PC-9 (cell line): ENCODE results near the gene CDH15. TPM values are rescaled to one million over a fixed set of nuclear protein-coding genes. Genes with fewer than 3 reads are reported as not detected.

Experiments used
- BruUV-seq: library from RNA; stranded (reverse); fragments of 400-500 nt; replicated peaks from 2 replicates; lab custom pipeline; 2021; lab: Mats Ljungman, UMichigan
- CTCF ChIA-PET: fragments of 300-600 bp; sonication (Branson Sonifier 250); formaldehyde crosslinking; loops from one replicate; lab custom pipeline; 2022; ENCODE audit warnings: antibody characterized with exemption; lab: Charles Lee
- POLR2A ChIA-PET: fragments of 300-600 bp; sonication (Branson Sonifier 250); formaldehyde crosslinking; loops from one replicate; lab custom pipeline; 2022; ENCODE audit warnings: antibody characterized with exemption; ENCODE audit not compliant: unreplicated experiment; lab: Charles Lee
- DNase-seq, 2 experiments: peaks; one replicate each; pipeline versions ENCODE4 v3.0.0 to v3.0.0-alpha.2; 2015 to 2022; ENCODE audit warnings: mixed read lengths in 1 of 2
- H2AFZ ChIP-seq: fragments of 200-600 bp; sonication (generic); 2 replicates; pipeline ENCODE4 v1.8.1; 2017; ENCODE audit warnings: antibody characterized with exemption
- H3F3A ChIP-seq: fragments of 200-600 bp; sonication (generic); 2 replicates; pipeline ENCODE4 v1.8.1; 2017; ENCODE audit warnings: antibody characterized with exemption, mild to moderate bottlenecking, low read depth; ENCODE audit not compliant: insufficient read depth
- H3K27ac ChIP-seq: fragments of 200-600 bp; sonication (generic); 2 replicates; pipeline ENCODE4 v1.6.1; 2016; ENCODE audit warnings: mixed run types
- H3K27me3 ChIP-seq: fragments of 200-600 bp; sonication (generic); 2 replicates; pipeline ENCODE4 v1.6.1; 2016; ENCODE audit warnings: low read depth, mixed run types; ENCODE audit not compliant: insufficient read depth
- H3K36me3 ChIP-seq: fragments of 200-600 bp; sonication (generic); 2 replicates; pipeline ENCODE4 v1.6.1; 2016; ENCODE audit warnings: low read depth, mixed run types
- H3K4me1 ChIP-seq: fragments of 200-600 bp; sonication (generic); replicated peaks from 2 replicates; pipeline ENCODE4 v1.6.1; 2016; ENCODE audit warnings: mixed run types; ENCODE audit not compliant: insufficient read depth
- H3K4me2 ChIP-seq: fragments of 200-600 bp; sonication (generic); 2 replicates; pipeline ENCODE4 v1.6.1; 2017; ENCODE audit warnings: mixed run types
- H3K4me3 ChIP-seq: fragments of 200-600 bp; sonication (generic); 2 replicates; pipeline ENCODE4 v1.6.1; 2016; ENCODE audit warnings: mixed run types
- H3K79me2 ChIP-seq: fragments of 200-600 bp; sonication (generic); 2 replicates; pipeline ENCODE4 v1.6.1; 2017; ENCODE audit warnings: low read depth, mixed run types
- H3K9me2 ChIP-seq: fragments of 200-600 bp; sonication (generic); 2 replicates; pipeline ENCODE4 v1.8.1; 2017; ENCODE audit warnings: mild to moderate bottlenecking; ENCODE audit not compliant: insufficient read depth
- H3K9me3 ChIP-seq: fragments of 200-600 bp; sonication (generic); 2 replicates; pipeline ENCODE4 v1.8.1; 2016; ENCODE audit warnings: low read depth; ENCODE audit not compliant: insufficient read depth
- H4K20me1 ChIP-seq: fragments of 200-600 bp; sonication (generic); 2 replicates; pipeline ENCODE4 v1.8.1; 2017; ENCODE audit not compliant: insufficient read depth
- CTCF ChIP-seq: fragments of 200-600 bp; sonication (generic); conservative IDR thresholded peaks from 2 replicates; pipeline ENCODE4 v1.6.1; 2017; ENCODE audit warnings: mixed run types, antibody characterized with exemption, mild to moderate bottlenecking, moderate library complexity
- EZH2 ChIP-seq: fragments of 200-600 bp; sonication (generic); IDR thresholded peaks from 2 replicates; pipeline ENCODE4 v1.8.0; 2017; ENCODE audit warnings: antibody characterized with exemption, low read depth
- intact Hi-C: fragments of 100-400 bp; cut with micrococcal nuclease; formaldehyde crosslinking; loops from one replicate; pipeline ENCODE4 v1.10.0; 2022; ENCODE audit not compliant: unreplicated experiment
- total RNA-seq: library from RNA; stranded (reverse); gene quantifications from 2 replicates; pipeline ENCODE4 v1.2.3, GENCODE V29; 2021

The CDH15 gene
- total RNA-seq, 1 experiment from 2014 or later = not detected

GRCh38 chr16:89193576-89194293 lies 22.2 kb downstream of the CDH15 start:
- Histone ChIP-seq H2AFZ (no peak overlapping the region), H3K4me3 (no peak overlapping the region), H3K27me3 (no peaks in the 10 kb centered on the region), H3K36me3 (no peaks in the 10 kb centered on the region), H3K9me3 (no peaks in the 10 kb centered on the region), H3K79me2 (no peaks in the 10 kb centered on the region), H3K27ac (no peak overlapping the region), H4K20me1 (no peaks in the 10 kb centered on the region), H3F3A (peaks cover 20% of the 10 kb centered on the region; the same call in 1 of the 2 replicates), H3K4me1 (no peaks in the 10 kb centered on the region), H3K9me2 (no peaks in the 10 kb centered on the region), H3K4me2 (no peak overlapping the region)
- no peak for DNase-seq
- intact Hi-C loops = no loop called here
- POLR2A ChIA-PET = no interaction called here
- TF ChIP-seq CTCF (no peak), EZH2 (no peak)
- no TSS peak for BruUV-seq
- CTCF ChIA-PET = interaction anchor here (0.6 kb wide), 1 partner anchor 456 kb away, joined by 9 read pairs; no protein-coding TSS in a partner anchor

GRCh38 chr16:89194340-89195311 lies 23.1 kb downstream of the CDH15 start:
- ChIA-PET POLR2A (no interaction called here), CTCF (no interaction called here)
- no peak for TF ChIP-seq CTCF
- no peak for TF ChIP-seq EZH2
- Histone ChIP-seq H3K4me3 (no peak overlapping the region), H3K27ac (no peak overlapping the region), H2AFZ (no peak overlapping the region), H3K27me3 (no peaks in the 10 kb centered on the region), H4K20me1 (no peaks in the 10 kb centered on the region), H3K9me3 (no peaks in the 10 kb centered on the region), H3K9me2 (no peaks in the 10 kb centered on the region), H3K4me1 (no peaks in the 10 kb centered on the region), H3K36me3 (no peaks in the 10 kb centered on the region), H3K4me2 (no peak overlapping the region), H3K79me2 (no peaks in the 10 kb centered on the region), H3F3A (peaks cover 16% of the 10 kb centered on the region; the same call in 1 of the 2 replicates)
- intact Hi-C loops = no loop called here
- no peak for DNase-seq
- BruUV-seq = no TSS peak

DNA sequence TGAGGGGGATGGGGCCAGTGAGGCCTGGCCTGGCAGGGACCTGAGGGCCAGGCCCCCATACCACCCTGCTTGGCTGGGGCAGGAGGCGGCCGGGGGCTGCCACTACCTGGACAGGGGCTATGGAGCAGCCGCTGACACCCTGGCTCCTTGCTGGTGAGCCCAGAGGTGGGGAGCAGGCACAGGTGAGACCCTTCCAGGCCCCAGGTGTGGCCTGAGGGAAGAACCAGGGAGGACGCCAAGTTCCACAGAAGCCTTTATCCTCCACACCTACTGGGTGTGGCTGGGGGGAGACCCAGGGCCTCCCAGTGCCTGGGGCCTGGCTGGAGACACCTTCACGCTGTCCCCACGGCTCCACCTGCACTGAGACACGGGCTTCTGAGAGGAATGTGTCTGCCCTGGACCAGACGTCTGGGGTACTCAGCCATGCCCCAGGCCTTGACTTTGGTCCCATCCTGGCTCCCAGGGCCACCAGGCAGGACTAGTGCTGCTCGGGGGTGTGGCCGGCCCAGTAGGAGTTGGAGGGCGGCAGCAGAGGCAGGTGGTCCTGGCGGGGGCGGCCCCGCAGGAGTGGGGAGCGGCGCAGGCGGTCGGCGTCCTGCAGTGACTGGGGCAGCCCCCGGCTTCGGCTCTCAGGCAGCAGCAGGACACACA lies 24.1 kb downstream of the CDH15 start:
- intact Hi-C loops = no loop called here
- TF ChIP-seq CTCF (no peak), EZH2 (no peak)
- DNase-seq = no peak
- ChIA-PET CTCF (no interaction called here), POLR2A (no interaction called here)
- Histone ChIP-seq H3K27ac (no peak overlapping the region), H3K79me2 (no peaks in the 10 kb centered on the region), H3K9me2 (no peaks in the 10 kb centered on the region), H3K4me2 (no peak overlapping the region), H3K9me3 (no peaks in the 10 kb centered on the region), H3F3A (peaks cover 6% of the 10 kb centered on the region; the same call in 1 of the 2 replicates), H3K36me3 (no peaks in the 10 kb centered on the region), H3K27me3 (peaks cover 6% of the 10 kb centered on the region), H2AFZ (no peak overlapping the region), H3K4me3 (no peak overlapping the region), H4K20me1 (no peaks in the 10 kb centered on the region), H3K4me1 (peaks cover 9% of the 10 kb centered on the region; the same call in 1 of the 2 replicates)
- BruUV-seq = no TSS peak
